Hematopoietic multipotent progenitor cell treated with erythropoietin and hydrocortisone succinate and interleukin-3 and kit ligand, for 17 days (in vitro differentiated cells): Measurements from ENCODE around the gene FREM1.
"Not testable (repeated sequence)": the region's sequence is repeated elsewhere in the genome, so short reads cannot be mapped to it uniquely, and the experiment has no call there.

Source experiments
- DNase-seq: peaks from one replicate; pipeline ENCODE4 v3.0.0-alpha.2; 2015; ENCODE audit warnings: low spot score

Gene FREM1

GRCh38 chr9:14909961-14910805 is at the start of gene FREM1:
Gene FREM1, minus strand, starts transcription at chr9:14910428. Its CDS starts 41,451 bp downstream, at chr9:14868977.
- no peak for DNase-seq

- no peak for DNase-seq
Observed at GRCh38 chr9:14958989-14959388, 48.8 kb upstream of the FREM1 start.

- DNase-seq: no peak
Observed at GRCh38 chr9:14957109-14957508, 46.9 kb upstream of the FREM1 start.

GRCh38 chr9:14956208-14956607 is 46.0 kb upstream of the FREM1 start:
- DNase-seq: no peak

GRCh38 chr9:14945351-14945750 is 35.1 kb upstream of the FREM1 start:
- DNase-seq: no peak

- DNase-seq: no peak
Observed at GRCh38 chr9:14941501-14942405, 31.5 kb upstream of the FREM1 start.

GRCh38 chr9:14939378-14939777 is 29.1 kb upstream of the FREM1 start:
- no peak for DNase-seq

- DNase-seq: no peak
Observed at GRCh38 chr9:14937216-14937615, 27.0 kb upstream of the FREM1 start.

GRCh38 chr9:14936491-14936890 is 26.3 kb upstream of the FREM1 start:
- DNase-seq: no peak

- DNase-seq: no peak
Observed at GRCh38 chr9:14935964-14936363, 25.7 kb upstream of the FREM1 start.

- no peak for DNase-seq
Observed at GRCh38 chr9:14935106-14935751, 25.0 kb upstream of the FREM1 start.

- DNase-seq: no peak
Observed at GRCh38 chr9:14932641-14933040, 22.4 kb upstream of the FREM1 start.

GRCh38 chr9:14932231-14932630 is 22.0 kb upstream of the FREM1 start:
- no peak for DNase-seq

- no peak for DNase-seq
Observed at GRCh38 chr9:14926941-14927624, 16.9 kb upstream of the FREM1 start.

- no peak for DNase-seq
Observed at GRCh38 chr9:14924230-14925219, 14.3 kb upstream of the FREM1 start.

GRCh38 chr9:14923701-14924100 is 13.5 kb upstream of the FREM1 start:
- DNase-seq: no peak

GRCh38 chr9:14920805-14921204 is 10.6 kb upstream of the FREM1 start:
- not testable (repeated sequence) for DNase-seq

GRCh38 chr9:14913366-14913765 is 3.1 kb upstream of the FREM1 start:
- DNase-seq: no peak

- no peak for DNase-seq
Observed at GRCh38 chr9:14912859-14913258, 2.6 kb upstream of the FREM1 start.

- DNase-seq: no peak
Observed at GRCh38 chr9:14911046-14911445, 818 bp upstream of the FREM1 start.

- DNase-seq: no peak
Observed at GRCh38 chr9:14909601-14909960, 647 bp downstream of the FREM1 start.
